OCI-LY3 (cell line): ENCODE results near the gene RGS6.

Source experiments
- H2AFZ ChIP-seq: fragments of 200-600, 300-600 bp; shearing (Covaris generic); 2 replicates; pipeline ENCODE4 v1.6.0; 2014; ENCODE audit warnings: antibody characterized with exemption, low read depth, low read length
- H3K27ac ChIP-seq: fragments of 200-600, 300-600 bp; sonication (generic); 2 replicates; pipeline ENCODE4 v1.5.1; 2014; ENCODE audit warnings: mild to moderate bottlenecking, low read length, moderate library complexity, mixed read lengths
- H3K27me3 ChIP-seq: fragments of 200-600, 300-600 bp; sonication (generic); 2 replicates; pipeline ENCODE4 v1.6.1; 2014; ENCODE audit warnings: low read depth, low read length, mixed read lengths
- H3K36me3 ChIP-seq: fragments of 200-600, 300-600 bp; sonication (generic); replicated peaks from 2 replicates; pipeline ENCODE3; 2014; ENCODE audit warnings: low read depth, low read length, mixed read lengths
- H3K4me1 ChIP-seq: fragments of 300-600, 200-600 bp; sonication (generic); 2 replicates; pipeline ENCODE4 v1.6.1; 2014; ENCODE audit warnings: low read length, mixed read lengths
- H3K4me2 ChIP-seq: fragments of 200-600, 300-600 bp; sonication (generic); 2 replicates; pipeline ENCODE4 v1.6.1; 2014; ENCODE audit warnings: low read length, mixed read lengths
- H3K4me3 ChIP-seq: fragments of 300-600, 200-600 bp; sonication (generic); 2 replicates; pipeline ENCODE4 v1.5.1; 2014; ENCODE audit warnings: antibody characterized with exemption, mild to moderate bottlenecking, low read length, moderate library complexity
- H3K79me2 ChIP-seq: fragments of 300-600, 200-600 bp; shearing (Covaris generic); 2 replicates; pipeline ENCODE4 v1.6.1; 2014; ENCODE audit warnings: mild to moderate bottlenecking, low read length, mixed read lengths
- H3K9ac ChIP-seq: fragments of 300-600, 200-600 bp; shearing (Covaris generic); 2 replicates; pipeline ENCODE4 v1.6.0; 2014; ENCODE audit warnings: mild to moderate bottlenecking, low read length, moderate library complexity
- H3K9me3 ChIP-seq: fragments of 200-600, 300-600 bp; shearing (Covaris generic); 2 replicates; pipeline ENCODE4 v1.6.1; 2014; ENCODE audit warnings: low read length, mixed read lengths; ENCODE audit not compliant: insufficient read depth
- H4K20me1 ChIP-seq: fragments of 200-600, 300-600 bp; sonication (generic); 2 replicates; pipeline ENCODE4 v1.6.1; 2016; ENCODE audit warnings: low read length, mixed read lengths; ENCODE audit not compliant: insufficient read depth
- CTCF ChIP-seq: fragments of 200-600, 300-600 bp; sonication (generic); IDR thresholded peaks from 2 replicates; pipeline ENCODE4 v1.5.1; 2014; ENCODE audit warnings: antibody characterized with exemption, low read length, low read depth
- EZH2phosphoT487 ChIP-seq: fragments of 200-600 bp; shearing (Covaris generic); IDR thresholded peaks from 2 replicates; pipeline ENCODE4 v1.6.1; 2018; ENCODE audit warnings: antibody characterized with exemption, mixed run types, low read depth

The RGS6 gene

GRCh38 chr14:72528863-72529175 lies 596.6 kb downstream of the RGS6 start:
- no peak overlapping the region for H2AFZ ChIP-seq
- H3K9me3 ChIP-seq: peaks cover 11% of the 10 kb centered on the region; the same call in 1 of the 2 replicates
- H3K36me3 ChIP-seq: no peaks in the 10 kb centered on the region
- H3K4me2 ChIP-seq: no peak overlapping the region
- no peak overlapping the region for H3K27ac ChIP-seq
- H3K27me3 ChIP-seq: peaks cover 70% of the 10 kb centered on the region
- TF ChIP-seq EZH2phosphoT487 (no peak), CTCF (no peak)
- no peak overlapping the region for H3K4me3 ChIP-seq
- no peaks in the 10 kb centered on the region for H3K4me1 ChIP-seq
- no peaks in the 10 kb centered on the region for H3K79me2 ChIP-seq
- H3K9ac ChIP-seq: no peak overlapping the region
- no peaks in the 10 kb centered on the region for H4K20me1 ChIP-seq

GRCh38 chr14:72532686-72533454 lies 600.6 kb downstream of the RGS6 start:
- H3K4me1 ChIP-seq: peaks cover 11% of the 10 kb centered on the region
- H3K27ac ChIP-seq: no peak overlapping the region
- no peaks in the 10 kb centered on the region for H3K79me2 ChIP-seq
- H3K4me2 ChIP-seq: no peak overlapping the region
- no peak overlapping the region for H3K4me3 ChIP-seq
- H3K9me3 ChIP-seq: peaks cover 11% of the 10 kb centered on the region; the same call in 1 of the 2 replicates
- H3K36me3 ChIP-seq: peaks cover 4% of the 10 kb centered on the region
- no peak overlapping the region for H3K9ac ChIP-seq
- no peak for TF ChIP-seq CTCF
- no peak for TF ChIP-seq EZH2phosphoT487
- no peak overlapping the region for H2AFZ ChIP-seq
- peaks cover 4% of the 10 kb centered on the region for H4K20me1 ChIP-seq
- H3K27me3 ChIP-seq: peaks cover 80% of the 10 kb centered on the region

- Histone ChIP-seq H3K27me3 (peaks cover 78% of the 10 kb centered on the region), H3K4me3 (no peak overlapping the region), H3K27ac (no peak overlapping the region), H3K9ac (no peak overlapping the region), H3K9me3 (peaks cover 11% of the 10 kb centered on the region; the same call in 1 of the 2 replicates), H3K36me3 (peaks cover 4% of the 10 kb centered on the region), H3K4me1 (peaks cover 11% of the 10 kb centered on the region), H2AFZ (no peak overlapping the region), H3K79me2 (no peaks in the 10 kb centered on the region), H4K20me1 (peaks cover 7% of the 10 kb centered on the region), H3K4me2 (no peak overlapping the region)
- TF ChIP-seq CTCF: no peak
- TF ChIP-seq EZH2phosphoT487: peak; percentile 65; the same call in 1 of the 2 replicates
These were observed 603.3 kb downstream of the RGS6 start for GRCh38 chr14:72535485-72535884.

- peaks cover 11% of the 10 kb centered on the region for H3K4me1 ChIP-seq
These were observed 606.2 kb downstream of the RGS6 start for GRCh38 chr14:72538387-72538786.

More at GRCh38 chr14:72538387-72538786, 606.2 kb downstream of the RGS6 start:
- H3K27ac ChIP-seq: no peak overlapping the region
- H3K4me3 ChIP-seq: no peak overlapping the region
- peaks cover 4% of the 10 kb centered on the region; the same call in 1 of the 2 replicates for H3K9me3 ChIP-seq
- H3K79me2 ChIP-seq: no peaks in the 10 kb centered on the region
- H3K36me3 ChIP-seq: peaks cover 4% of the 10 kb centered on the region
- no peak overlapping the region for H2AFZ ChIP-seq
- TF ChIP-seq CTCF (no peak), EZH2phosphoT487 (no peak)
- no peak overlapping the region for H3K9ac ChIP-seq
- H4K20me1 ChIP-seq: peaks cover 7% of the 10 kb centered on the region
- no peak overlapping the region for H3K4me2 ChIP-seq
- H3K27me3 ChIP-seq: peaks cover 86% of the 10 kb centered on the region
